Measurements from ENCODE around the gene PTTG1IP. TPM values are rescaled to one million over a fixed set of nuclear protein-coding genes. Genes with fewer than 3 reads are reported as not detected.
A peak's percentile ranks its signal among the peaks of the same experiment; 100 is the strongest.

The PTTG1IP gene
- total and polyA plus RNA-seq, 4 experiments from 2014 or later: 84.8 to 110 (median 95.5) TPM

- no peaks in the 10 kb centered on the region for H3K36me3 ChIP-seq (ENCODE audit: insufficient read depth, low read length)
- ChIA-PET POLR2A (ENCODE audit: partially characterized antibody) (interaction anchor here (0.6 to 6.2 kb wide), 24 partner anchors 8 to 535 kb away, joined by 3 to 173 read pairs (median 7); partner anchors contain the start of genes CFAP410, ITGB2, SLX9 and SUMO3), CTCF (ENCODE audit: partially characterized antibody) (interaction anchor here (0.8 to 8.5 kb wide), 11 partner anchors 18 to 364 kb away, joined by 3 to 82 read pairs (median 4); partner anchors contain the start of gene UBE2G2)
- Mint-ChIP-seq H3K27ac (peak overlapping the region; percentile 89 to 98 (median 95)), H3K9me3 (peaks cover 0 to 2% (median 0%) of the 10 kb centered on the region in 8 donors), H3K4me1 (peaks cover 29 to 50% (median 41%) of the 10 kb centered on the region in 4 donors), H3K36me3 (peaks cover 0 to 16% of the 10 kb centered on the region in 2 donors), H3K27me3 (no peaks in the 10 kb centered on the region), H3K4me3 (peak overlapping the region; percentile 89 to 97 (median 92))
- peak; percentile 58 to 74 (median 61) for DNase-seq
- H3K4me1 ChIP-seq (ENCODE audit: insufficient read depth, low read length): peaks cover 44% of the 10 kb centered on the region
- H3K9me3 ChIP-seq (ENCODE audit: control insufficient read depth in 1 of 2, low read length in 2 of 2): no peaks in the 10 kb centered on the region
- peak overlapping the region; percentile 76 for H3K27ac ChIP-seq (ENCODE audit: low read depth, low read length)
- peak overlapping the region; percentile 37 to 67 for H3K4me3 ChIP-seq (ENCODE audit: low read length in 2 of 2)
- H3K27me3 ChIP-seq (ENCODE audit: insufficient read depth, low read length): no peaks in the 10 kb centered on the region
- intact Hi-C loops (cut with micrococcal nuclease): loop anchor here (1.0 to 5.0 kb wide), 6 partner anchors 18 to 73 kb away; partner anchors contain the start of gene UBE2G2
These were observed 1.2 kb upstream of the PTTG1IP start for GRCh38 chr21:44874497-44875315.

GRCh38 chr21:44874240-44874496, 678 bp upstream of the PTTG1IP start:
- Mint-ChIP-seq H3K36me3 (peaks cover 0 to 16% of the 10 kb centered on the region in 2 donors), H3K27me3 (no peaks in the 10 kb centered on the region), H3K4me1 (peaks cover 32 to 54% (median 43%) of the 10 kb centered on the region in 4 donors), H3K9me3 (peaks cover 0 to 2% (median 0%) of the 10 kb centered on the region in 8 donors), H3K4me3 (peak overlapping the region; percentile 89 to 97 (median 92)), H3K27ac (peak overlapping the region; percentile 89 to 98 (median 95))
- peak overlapping the region; percentile 76 for H3K27ac ChIP-seq (ENCODE audit: low read depth, low read length)
- no peak for DNase-seq
- H3K4me1 ChIP-seq (ENCODE audit: insufficient read depth, low read length): peaks cover 49% of the 10 kb centered on the region
- no peaks in the 10 kb centered on the region for H3K36me3 ChIP-seq (ENCODE audit: insufficient read depth, low read length)
- ChIA-PET POLR2A (ENCODE audit: partially characterized antibody) (interaction anchor here (0.6 to 6.2 kb wide), 23 partner anchors 9 to 535 kb away, joined by 3 to 173 read pairs (median 8); partner anchors contain the start of genes CFAP410, ITGB2, KRTAP12-3 and SLX9), CTCF (ENCODE audit: partially characterized antibody) (interaction anchor here (0.5 to 8.5 kb wide), 7 partner anchors 18 to 74 kb away, joined by 3 to 82 read pairs (median 3); partner anchors contain the start of gene UBE2G2)
- intact Hi-C loops (cut with micrococcal nuclease): loop anchor here (1.0 to 5.0 kb wide), 4 partner anchors 18 to 53 kb away; no protein-coding TSS in a partner anchor
- H3K27me3 ChIP-seq (ENCODE audit: insufficient read depth, low read length): no peaks in the 10 kb centered on the region
- peak overlapping the region; percentile 33 to 67 for H3K4me3 ChIP-seq (ENCODE audit: low read length in 2 of 2)
- no peaks in the 10 kb centered on the region for H3K9me3 ChIP-seq (ENCODE audit: control insufficient read depth in 1 of 2, low read length in 2 of 2)

- POLR2A ChIA-PET (ENCODE audit: partially characterized antibody): interaction anchor here (0.6 to 6.2 kb wide), 21 partner anchors 10 to 789 kb away, joined by 3 to 173 read pairs (median 8); partner anchors contain the start of genes ITGB2, KRTAP12-3, SLX9 and SUMO3
- H3K36me3 Mint-ChIP-seq: peaks cover 0 to 20% of the 10 kb centered on the region in 2 donors
These were observed 688 bp downstream of the PTTG1IP start for GRCh38 chr21:44872649-44873355.

GRCh38 chr21:44872323-44872648, 1.2 kb downstream of the PTTG1IP start:
- intact Hi-C loops (cut with micrococcal nuclease): loop anchor here (5.0 kb wide), 1 partner anchor 40 kb away; no protein-coding TSS in a partner anchor
- Mint-ChIP-seq H3K27me3 (no peaks in the 10 kb centered on the region), H3K9me3 (peaks cover 0 to 2% (median 0%) of the 10 kb centered on the region in 8 donors), H3K27ac (peak overlapping the region; percentile 85 to 96 (median 92)), H3K4me1 (peaks cover 49 to 72% (median 61%) of the 10 kb centered on the region in 4 donors), H3K4me3 (peak overlapping the region; percentile 89 to 97 (median 95)), H3K36me3 (peaks cover under 1 to 24% of the 10 kb centered on the region in 2 donors)
- Histone ChIP-seq H3K9me3 (ENCODE audit: control insufficient read depth in 1 of 2, low read length in 2 of 2) (no peaks in the 10 kb centered on the region), H3K4me3 (ENCODE audit: low read length in 2 of 2) (peak overlapping the region; percentile 67 to 70), H3K27me3 (ENCODE audit: insufficient read depth, low read length) (no peaks in the 10 kb centered on the region), H3K27ac (ENCODE audit: low read depth, low read length) (peak overlapping the region; percentile 76), H3K36me3 (ENCODE audit: insufficient read depth, low read length) (no peaks in the 10 kb centered on the region), H3K4me1 (ENCODE audit: insufficient read depth, low read length) (peaks cover 68% of the 10 kb centered on the region)
- CTCF ChIA-PET (ENCODE audit: partially characterized antibody): interaction anchor here (0.8 to 8.5 kb wide), 5 partner anchors 10 to 72 kb away, joined by 3 to 82 read pairs (median 3); partner anchors contain the start of gene UBE2G2
- DNase-seq: no peak
- POLR2A ChIA-PET (ENCODE audit: partially characterized antibody): interaction anchor here (0.6 to 6.2 kb wide), 14 partner anchors 11 to 788 kb away, joined by 3 to 173 read pairs (median 18); partner anchors contain the start of genes ITGB2, KRTAP12-3, SUMO3 and UBE2G2

More at GRCh38 chr21:44872649-44873355, 688 bp downstream of the PTTG1IP start:
- no peaks in the 10 kb centered on the region for H3K36me3 ChIP-seq (ENCODE audit: insufficient read depth, low read length)
- Mint-ChIP-seq H3K27ac (peak overlapping the region; percentile 85 to 96 (median 92)), H3K9me3 (peaks cover 0 to 2% (median 0%) of the 10 kb centered on the region in 8 donors), H3K27me3 (no peaks in the 10 kb centered on the region), H3K4me1 (peaks cover 45 to 67% (median 56%) of the 10 kb centered on the region in 4 donors), H3K4me3 (peak overlapping the region; percentile 89 to 97 (median 95))
- H3K4me1 ChIP-seq (ENCODE audit: insufficient read depth, low read length): peaks cover 63% of the 10 kb centered on the region
- intact Hi-C loops (cut with micrococcal nuclease): loop anchor here (1.0 to 5.0 kb wide), 2 partner anchors 39 to 56 kb away; no protein-coding TSS in a partner anchor
- no peaks in the 10 kb centered on the region for H3K9me3 ChIP-seq (ENCODE audit: control insufficient read depth in 1 of 2, low read length in 2 of 2)
- CTCF ChIA-PET (ENCODE audit: partially characterized antibody): interaction anchor here (0.8 to 8.5 kb wide), 8 partner anchors 11 to 73 kb away, joined by 3 to 82 read pairs (median 3); partner anchors contain the start of gene UBE2G2
- H3K27ac ChIP-seq (ENCODE audit: low read depth, low read length): peak overlapping the region; percentile 76
- DNase-seq: peak in 1 of 5 donors; percentile 29
- H3K27me3 ChIP-seq (ENCODE audit: insufficient read depth, low read length): no peaks in the 10 kb centered on the region
- peak overlapping the region; percentile 67 to 70 for H3K4me3 ChIP-seq (ENCODE audit: low read length in 2 of 2)

GRCh38 chr21:44871576-44872269, 1.8 kb downstream of the PTTG1IP start:
- Mint-ChIP-seq H3K9me3 (peaks cover 0 to 2% (median 0%) of the 10 kb centered on the region in 8 donors), H3K36me3 (peaks cover 2 to 27% of the 10 kb centered on the region in 2 donors), H3K4me3 (peak overlapping the region; percentile 89 to 97 (median 95)), H3K27ac (peak overlapping the region; percentile 85 to 96 (median 92)), H3K4me1 (peaks cover 55 to 78% (median 67%) of the 10 kb centered on the region in 4 donors), H3K27me3 (no peaks in the 10 kb centered on the region)
- H3K4me3 ChIP-seq (ENCODE audit: low read length in 2 of 2): peak overlapping the region; percentile 67 to 70
- H3K27ac ChIP-seq (ENCODE audit: low read depth, low read length): peak overlapping the region; percentile 76
- peaks cover 74% of the 10 kb centered on the region for H3K4me1 ChIP-seq (ENCODE audit: insufficient read depth, low read length)
- intact Hi-C loops (cut with micrococcal nuclease): loop anchor here (5.0 kb wide), 1 partner anchor 41 kb away; no protein-coding TSS in a partner anchor
- POLR2A ChIA-PET (ENCODE audit: partially characterized antibody): interaction anchor here (0.9 to 6.2 kb wide), 9 partner anchors 11 to 71 kb away, joined by 3 to 173 read pairs (median 52); partner anchors contain the start of genes ITGB2, SUMO3 and UBE2G2
- no peaks in the 10 kb centered on the region for H3K36me3 ChIP-seq (ENCODE audit: insufficient read depth, low read length)
- H3K27me3 ChIP-seq (ENCODE audit: insufficient read depth, low read length): no peaks in the 10 kb centered on the region
- H3K9me3 ChIP-seq (ENCODE audit: control insufficient read depth in 1 of 2, low read length in 2 of 2): no peaks in the 10 kb centered on the region
- CTCF ChIA-PET (ENCODE audit: partially characterized antibody): interaction anchor here (1.0 to 8.5 kb wide), 3 partner anchors 10 to 72 kb away, joined by 3 to 82 read pairs (median 3); partner anchors contain the start of gene UBE2G2
- peak in 1 of 5 donors; percentile 59 for DNase-seq
